GM21825 (cell line): ENCODE data around the gene YOD1.

ENCODE experiments used
- ATAC-seq: cut with Tn5 transposase; IDR thresholded peaks from one replicate; pipeline ENCODE4 v1.9.1; 2021; ENCODE audit warnings: mild to moderate bottlenecking, moderate library complexity; ENCODE audit not compliant: unreplicated experiment

The YOD1 gene

DNA sequence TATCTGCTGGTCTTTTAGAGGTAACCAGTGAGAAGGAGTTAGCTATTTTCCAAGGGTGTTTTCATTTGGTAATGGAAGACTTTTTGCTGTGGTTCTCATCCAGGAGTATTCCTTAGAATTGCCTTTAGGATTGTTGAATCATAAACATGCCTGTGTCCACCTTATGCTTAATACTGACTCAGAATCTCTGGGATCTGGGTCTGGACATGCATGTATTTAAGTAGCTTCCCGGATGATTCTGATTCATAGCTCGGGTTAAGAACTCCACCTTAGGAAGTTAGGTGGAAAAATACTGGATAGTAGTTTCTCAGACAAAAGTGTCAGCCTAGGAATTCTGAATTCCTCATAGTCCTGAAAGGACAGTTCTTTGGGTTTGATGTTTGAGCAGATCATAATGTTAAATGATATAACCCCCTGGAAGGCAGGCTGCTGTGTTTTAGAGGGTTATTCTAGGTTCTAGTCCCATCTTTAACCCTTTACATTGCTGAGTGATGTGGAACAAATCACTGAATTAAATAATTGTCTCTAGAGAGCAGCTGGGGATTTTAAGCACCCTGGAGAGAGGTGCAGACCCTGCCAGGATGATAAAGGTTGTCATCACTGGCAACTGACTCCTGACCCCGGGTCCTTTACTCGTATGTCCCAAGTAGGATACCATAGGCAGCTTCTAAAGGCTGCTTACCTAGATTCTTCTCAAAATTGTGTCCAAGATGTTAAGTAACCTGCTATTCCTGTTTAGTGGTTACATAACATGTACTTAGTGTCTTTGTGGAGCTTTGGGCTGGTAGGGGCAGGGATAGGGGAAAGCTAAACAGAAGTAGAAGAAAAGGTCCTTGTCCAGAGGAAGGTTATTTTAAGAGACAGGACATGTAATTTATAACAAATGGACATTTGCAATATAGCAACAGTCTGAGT is 23.2 kb upstream of the YOD1 start:
- no peak for ATAC-seq

DNA sequence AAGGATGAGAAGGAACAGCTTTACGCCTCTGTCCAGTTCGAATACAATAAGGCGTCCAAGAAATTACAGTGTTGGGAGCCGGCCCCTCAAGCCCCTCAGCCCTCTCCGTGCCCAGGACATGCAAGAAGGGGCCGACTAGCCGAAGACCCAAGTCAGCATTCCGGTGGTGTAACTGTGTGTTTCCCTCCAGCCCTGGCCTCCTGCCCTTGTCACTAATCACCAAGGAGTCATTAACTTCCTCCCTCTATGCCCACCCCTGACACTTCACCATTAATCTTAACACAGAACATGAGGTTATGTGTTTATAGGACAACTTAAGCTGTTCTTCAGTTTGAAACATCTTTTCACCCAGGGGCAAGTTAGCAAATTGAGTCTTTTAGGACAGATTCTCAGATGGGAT is 21.2 kb upstream of the YOD1 start:
- ATAC-seq, result no peak

DNA sequence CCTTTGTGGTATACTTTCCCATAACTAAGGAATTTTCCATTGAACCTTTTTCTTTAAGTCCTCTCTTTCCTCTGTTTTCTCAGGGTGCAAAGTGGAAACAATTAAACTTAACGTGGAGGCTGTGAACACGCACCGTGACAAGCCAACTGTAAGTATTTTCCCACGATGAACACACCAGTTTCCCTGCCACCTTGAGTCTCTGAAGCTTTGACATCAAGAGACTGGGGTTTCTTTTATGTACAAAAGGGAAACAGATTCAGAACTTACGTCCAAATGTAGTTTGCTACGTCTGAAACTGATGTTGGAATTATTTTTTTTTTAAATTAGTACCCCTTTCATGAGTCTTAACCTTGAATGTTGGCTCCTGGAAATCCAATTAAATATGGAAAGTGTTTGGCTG is 20.4 kb upstream of the YOD1 start:
- no peak for ATAC-seq

DNA sequence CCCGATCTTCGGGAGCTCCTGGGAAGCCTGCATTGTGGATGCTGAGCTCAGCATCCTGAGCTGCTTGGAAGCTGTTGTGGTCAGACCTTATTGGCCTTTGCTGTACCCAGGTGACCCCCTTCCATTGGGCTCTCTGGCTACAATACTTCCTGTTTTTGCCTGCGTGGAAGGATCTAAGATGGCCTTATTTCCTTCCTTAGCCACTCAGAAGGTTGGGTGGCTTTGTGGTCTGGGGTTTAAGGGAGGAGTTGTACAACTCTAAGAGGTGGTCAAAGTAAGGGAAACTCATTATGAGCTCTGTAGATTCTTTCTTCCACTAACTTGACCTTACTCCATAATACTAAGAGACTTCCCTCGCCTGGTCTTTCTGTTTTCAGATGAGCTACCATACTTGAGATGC is 19.8 kb upstream of the YOD1 start:
- ATAC-seq, result no peak

DNA sequence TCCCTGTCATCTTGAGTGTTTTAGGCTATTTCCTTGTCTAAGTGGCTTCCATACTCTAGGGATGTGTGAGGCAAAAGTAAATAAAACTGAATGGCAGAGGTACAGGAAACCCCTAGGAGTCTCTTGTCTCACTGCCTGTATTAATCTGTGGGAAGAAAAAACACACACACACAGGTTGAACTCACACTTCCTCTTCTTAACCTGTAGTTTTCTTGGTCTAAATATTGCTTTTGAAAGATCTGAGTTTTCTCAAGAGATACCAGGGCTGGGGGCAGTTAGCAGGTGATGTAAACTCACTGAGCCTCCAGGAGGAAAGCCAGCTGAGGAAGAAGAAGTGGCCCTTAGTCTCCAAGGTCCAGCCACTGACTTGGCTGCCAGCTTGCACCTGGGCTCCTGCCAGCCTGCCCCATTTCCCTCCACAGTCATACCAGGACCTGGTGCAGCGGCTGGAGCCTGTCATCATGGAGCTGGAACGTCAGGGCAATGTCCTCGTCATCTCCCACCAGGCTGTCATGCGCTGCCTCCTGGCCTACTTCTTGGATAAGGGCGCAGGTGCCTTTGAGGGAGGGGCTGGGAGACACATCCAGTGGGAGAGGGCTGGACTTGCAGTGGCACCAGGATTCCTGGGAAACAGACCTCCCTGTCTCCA is 19.0 kb upstream of the YOD1 start:
- no peak for ATAC-seq

DNA sequence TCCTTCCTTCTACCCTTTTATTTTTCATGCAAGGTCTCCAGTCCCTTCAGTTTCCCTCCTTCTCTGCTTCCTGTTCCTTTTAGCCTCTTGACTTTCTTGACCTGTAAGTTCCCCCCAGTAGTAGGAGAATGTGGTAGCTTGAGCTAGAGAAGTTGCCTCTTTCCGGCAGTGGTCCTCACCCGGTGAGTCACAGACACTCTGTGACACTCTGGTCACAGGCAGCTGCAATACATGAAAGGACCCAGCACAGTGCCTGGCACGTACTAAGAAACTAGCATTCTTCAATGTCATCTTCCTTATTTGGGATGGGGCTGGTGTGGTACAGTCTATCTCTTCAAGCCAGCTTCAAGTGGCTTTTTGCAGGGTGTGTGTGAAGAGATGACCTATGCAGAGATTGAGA is 18.1 kb upstream of the YOD1 start:
- ATAC-seq, result no peak

DNA sequence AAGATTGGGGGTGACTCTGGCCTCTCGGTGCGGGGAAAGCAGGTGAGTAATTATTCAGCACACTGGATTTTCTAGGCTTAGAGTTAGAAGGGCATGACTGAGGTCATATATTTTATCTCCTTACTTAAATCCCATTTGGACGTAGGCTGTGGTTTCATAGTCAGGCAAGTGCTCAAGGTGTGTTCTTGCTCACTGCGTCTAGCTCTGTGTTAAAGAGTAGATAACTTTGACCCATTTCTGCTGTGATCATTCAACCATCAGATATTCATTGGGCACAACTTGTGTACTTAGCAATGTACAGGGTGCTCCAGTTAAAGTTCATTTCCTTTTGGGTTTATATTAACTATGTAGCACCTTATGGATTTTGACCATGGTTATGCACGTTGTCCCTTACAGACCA is 16.7 kb upstream of the YOD1 start:
- no peak for ATAC-seq

DNA sequence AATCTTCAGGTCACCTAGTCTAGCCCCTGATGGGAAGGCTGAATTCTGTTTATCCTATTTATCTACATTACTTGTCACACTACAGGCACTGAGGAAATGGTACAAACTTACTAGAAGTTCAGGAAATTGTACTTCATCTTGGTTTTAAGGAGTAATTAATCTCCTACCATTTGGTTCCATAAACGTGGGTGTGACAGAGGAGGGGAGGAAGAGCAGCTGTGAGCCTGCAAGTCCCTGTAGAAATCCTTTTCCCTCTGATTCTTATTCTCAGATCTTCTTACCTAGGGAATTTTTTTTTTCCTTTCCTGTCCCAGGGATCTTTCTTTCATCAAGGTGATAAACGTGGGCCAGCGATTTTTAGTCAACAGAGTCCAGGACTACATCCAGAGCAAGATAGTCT is 16.2 kb upstream of the YOD1 start:
- ATAC-seq, result no peak

DNA sequence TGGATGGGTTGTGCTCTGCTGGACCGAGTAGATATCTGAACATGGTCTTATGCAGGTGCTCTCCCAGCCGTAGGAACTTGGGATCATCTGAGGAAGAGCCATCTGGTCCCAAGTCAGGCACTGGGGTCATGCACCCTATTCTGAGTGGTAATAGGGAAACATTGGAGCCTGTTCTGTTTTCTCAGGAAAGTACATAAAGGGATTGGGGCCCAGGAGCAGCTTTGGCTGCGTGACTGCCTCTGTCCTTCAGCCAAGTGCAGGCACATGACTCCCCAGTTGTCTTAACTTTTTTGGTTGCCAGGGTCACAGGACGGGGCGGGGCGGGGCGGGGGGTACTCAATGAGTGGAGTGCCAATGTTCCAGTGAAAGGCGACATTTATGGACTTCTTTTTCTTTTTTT is 13.6 kb upstream of the YOD1 start:
- ATAC-seq, result no peak

DNA sequence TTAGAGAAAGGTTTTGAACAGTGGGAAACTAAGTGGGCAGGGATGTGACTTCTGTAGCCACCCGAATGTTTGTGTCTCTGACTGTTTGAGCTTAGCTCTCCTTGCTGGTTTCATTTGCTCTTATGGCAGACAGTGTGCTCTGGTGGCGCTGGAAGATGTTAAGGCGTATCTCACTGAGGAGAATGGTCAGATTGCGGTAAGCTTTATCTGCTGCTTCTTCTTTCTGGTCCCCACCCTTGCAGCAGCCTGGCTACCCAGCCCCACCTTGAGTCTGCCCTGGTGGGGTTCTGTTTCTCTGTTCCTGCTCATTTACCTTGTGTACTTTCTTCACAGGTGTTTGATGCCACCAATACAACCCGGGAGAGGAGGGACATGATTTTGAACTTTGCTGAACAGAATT is 12.0 kb upstream of the YOD1 start:
- no peak for ATAC-seq

DNA sequence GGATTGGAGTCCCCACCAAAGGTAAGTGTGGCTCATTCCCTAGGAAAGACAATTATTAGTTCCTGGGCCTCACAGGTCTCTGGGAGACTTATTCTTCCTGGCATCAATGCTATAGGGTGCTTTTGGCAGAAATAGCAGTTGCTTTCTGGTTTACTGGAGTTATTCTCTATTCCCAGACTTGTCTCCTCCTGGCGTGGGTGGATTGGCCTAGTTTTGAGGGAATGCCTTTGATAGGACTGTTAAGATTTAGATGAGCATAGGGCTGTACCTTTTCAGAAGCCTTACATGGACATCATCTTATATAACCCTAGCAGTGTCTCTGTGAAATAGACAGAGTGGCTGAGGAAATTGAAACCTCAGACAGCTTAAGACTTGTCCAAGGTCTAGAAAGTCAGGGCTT is 11.1 kb upstream of the YOD1 start:
- ATAC-seq, result no peak

DNA sequence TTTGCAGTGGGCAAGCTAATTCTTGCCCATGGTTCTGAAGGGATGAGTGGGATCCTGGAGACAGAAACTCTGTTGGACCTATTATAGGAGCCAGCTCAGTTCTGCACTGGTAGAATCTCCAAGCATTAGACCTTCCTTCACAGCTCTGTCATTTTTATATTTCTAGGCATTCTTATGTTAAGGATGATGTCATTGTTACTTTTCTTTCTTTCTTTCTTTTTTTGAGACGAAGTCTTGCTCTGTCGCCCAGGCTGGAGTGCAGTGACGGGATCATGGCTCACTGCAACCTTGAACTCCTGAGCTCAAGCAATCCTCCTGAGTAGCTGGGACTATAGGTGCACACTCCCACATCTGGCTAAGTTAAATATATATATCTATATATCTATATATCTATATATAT is 9.6 kb upstream of the YOD1 start:
- ATAC-seq, result no peak

DNA sequence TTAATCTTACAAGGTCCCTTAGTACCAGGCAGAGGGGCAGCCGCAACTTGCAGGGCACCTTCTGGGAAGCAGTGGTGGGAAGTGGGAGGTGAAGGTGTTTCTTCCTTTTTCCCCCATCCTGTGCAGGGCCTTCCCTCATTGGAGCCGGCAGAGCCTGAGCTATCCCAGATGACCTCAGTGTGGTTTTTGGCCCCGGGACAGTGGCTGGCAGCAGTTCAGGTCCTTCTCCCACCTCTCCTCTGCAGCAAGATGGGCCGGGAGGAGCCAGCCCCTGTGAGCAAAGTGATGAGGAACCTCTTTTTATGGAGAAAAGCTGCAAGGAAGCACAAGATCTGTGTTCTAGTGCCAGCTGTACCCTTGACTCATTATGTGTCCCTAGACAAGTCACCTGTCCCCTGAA is 8.9 kb upstream of the YOD1 start:
- ATAC-seq, result no peak

DNA sequence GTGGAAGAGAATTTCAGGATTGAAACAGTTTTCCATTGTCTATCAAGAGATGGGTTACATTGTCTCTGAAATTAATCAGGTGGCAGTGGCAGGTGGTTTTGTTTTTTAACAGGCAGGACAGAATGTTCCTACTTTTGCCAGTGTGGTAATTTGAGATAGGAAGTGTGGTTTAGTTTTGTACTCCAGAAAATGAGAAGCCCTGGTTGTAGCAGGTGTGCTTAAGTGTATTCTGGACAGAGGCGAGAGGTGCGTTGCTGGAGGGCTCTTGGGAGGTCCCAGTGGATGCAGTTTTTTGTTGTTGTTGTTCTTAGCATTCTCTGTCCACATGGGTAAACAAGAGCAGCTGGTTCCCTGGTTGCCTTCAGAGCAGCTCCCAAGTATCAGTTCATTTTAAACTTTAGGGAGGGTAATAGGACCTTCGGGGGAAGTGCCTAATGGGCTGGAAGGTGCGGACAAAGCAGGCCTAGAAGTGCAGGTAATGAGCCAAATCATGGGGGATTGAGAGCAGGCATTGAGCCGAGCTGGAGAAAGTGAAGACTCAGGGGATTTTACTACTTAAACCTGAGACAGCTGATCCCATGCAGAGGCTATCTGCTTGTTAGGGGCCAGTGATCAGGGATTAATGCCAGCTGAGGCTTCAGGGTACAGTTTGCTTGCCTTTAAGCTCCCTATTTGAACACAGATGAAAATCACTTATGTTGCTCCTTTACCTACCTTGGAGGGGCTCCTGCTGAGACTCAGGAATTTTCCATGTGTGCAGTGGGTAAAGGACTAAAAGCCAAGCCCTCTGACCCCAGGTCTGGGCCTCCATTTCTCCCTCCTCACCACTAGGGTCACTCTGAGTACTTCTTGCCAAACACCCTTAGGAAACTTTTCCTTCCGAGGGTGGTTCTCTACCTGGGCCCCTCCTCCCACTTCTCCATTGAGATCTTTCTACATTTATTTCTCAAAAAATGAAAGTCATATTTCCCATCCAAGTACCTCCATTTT is 8.2 kb upstream of the YOD1 start:
- no peak for ATAC-seq

DNA sequence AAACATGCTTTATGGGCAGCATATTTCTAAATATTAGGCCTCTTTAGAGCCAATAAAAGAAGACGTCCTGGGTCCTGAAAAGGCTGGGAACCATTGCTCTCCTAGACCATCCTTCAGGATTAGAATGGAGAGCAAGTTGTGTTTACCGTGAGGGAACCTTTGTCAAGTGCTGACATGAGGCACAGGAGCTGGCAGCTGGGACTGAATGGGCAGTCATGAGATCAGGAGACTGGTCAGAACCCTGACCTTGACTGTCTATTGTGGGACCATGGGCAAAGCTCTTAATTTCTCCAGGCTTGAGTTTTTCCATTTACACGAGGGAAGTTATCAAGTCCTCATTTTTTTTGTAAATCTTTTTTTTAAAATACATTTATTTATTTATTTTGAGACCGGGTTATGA is 7.2 kb upstream of the YOD1 start:
- ATAC-seq, result no peak

DNA sequence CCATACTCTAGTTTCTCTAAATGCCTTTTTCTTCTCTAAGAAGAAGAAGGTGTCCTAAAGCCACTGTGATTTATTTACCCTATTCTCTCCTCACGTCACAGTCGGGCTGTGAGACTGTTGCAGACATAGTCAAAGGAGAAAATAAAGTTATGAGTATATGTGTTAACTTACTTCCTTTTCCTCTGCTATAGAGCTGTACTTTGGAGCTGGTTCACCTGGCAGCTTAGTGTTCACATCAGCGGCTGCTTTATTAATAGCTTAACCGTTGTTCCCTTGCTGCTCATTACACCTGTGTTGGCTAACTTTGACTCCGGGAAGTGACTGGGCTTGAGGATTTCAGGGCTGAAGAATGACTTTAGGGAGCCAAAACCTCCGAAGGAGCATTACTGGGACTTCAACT is 5.7 kb upstream of the YOD1 start:
- no peak for ATAC-seq

DNA sequence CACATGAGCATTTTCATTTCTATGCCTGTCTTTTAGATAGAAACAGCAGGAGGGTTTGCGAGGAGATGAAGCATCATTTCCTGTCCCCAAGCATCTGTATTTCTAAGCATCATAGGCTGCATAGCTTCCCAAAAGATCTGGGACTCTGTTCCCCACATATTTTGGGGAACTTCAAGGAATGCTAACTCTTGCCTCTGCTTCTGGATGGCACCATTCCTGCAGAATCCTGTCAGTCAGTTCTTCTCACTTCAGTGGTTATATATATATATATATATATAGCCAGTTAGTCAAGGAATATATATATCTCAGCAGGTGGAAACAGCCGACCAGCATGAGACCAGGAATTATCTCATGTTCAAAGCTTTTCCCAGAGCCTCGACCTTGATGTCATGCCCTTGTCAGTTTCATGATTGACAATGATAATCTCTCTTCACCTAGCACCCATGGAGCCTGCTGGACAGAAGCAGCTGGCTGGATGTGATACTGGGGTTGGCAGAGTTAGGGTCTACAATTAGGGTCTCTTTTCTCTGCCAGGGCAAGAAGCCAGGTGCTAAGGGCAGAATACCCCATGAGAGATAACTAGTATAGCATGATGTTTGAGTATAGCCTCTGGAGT is 4.5 kb upstream of the YOD1 start:
- no peak for ATAC-seq

DNA sequence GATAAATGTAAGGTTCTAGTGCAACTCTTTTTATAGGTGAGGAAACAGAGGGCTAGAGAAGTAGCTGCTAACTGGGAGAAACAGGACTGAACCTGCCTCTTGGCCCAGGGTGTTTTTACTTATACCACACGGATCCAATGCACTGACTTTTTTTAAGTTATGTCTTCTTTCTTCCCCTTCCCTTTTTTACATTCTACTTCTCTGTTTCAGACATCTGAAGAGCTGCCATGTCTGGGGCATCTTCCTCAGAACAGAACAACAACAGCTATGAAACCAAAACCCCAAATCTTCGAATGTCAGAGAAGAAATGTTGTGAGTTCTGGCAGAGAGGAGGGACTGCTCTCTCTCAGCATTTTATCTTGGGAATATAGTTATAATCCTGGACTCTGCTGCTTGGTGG is 3.5 kb upstream of the YOD1 start:
- no peak for ATAC-seq

DNA sequence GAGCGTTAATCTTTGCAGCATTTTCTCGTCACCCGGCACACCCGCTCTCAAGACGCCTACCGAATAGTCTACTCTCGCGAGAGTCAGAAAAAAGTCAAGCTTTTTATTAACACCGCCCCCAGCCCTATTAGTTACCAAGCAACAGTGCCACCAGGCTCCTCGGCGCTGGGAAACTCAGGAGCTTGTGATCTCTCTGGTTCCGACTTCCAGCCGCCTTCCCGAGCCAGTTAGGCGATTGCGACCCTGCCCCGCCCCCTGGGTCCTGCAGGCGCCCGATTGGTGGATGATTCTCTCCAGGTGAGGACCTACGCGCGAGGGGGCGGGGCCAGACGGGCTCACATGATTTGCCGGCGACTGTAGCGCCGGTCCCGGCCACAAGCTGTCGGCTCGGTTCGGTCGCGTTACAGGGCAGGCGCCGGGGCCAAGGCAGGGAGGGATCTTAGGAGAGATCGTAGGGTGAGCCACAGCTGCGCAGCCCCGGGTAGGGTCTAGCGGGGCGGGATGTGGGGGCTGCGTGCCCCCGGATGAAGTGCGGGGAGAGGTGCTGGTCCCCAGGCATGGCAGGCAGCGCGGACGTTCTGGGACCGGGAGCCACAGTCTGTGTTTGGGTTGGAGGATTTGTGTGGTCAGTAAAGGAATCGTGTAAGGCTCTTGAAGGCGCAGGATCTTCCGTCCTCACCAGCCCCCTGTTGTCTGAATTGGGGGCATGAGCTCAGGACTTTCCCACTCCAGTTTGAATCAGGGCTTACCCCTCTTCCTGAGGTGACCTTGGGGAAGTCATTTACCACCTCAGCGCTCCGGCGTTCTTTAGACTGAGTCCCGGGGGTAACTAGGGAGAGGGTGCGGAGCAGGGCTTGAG is 2.1 kb upstream of the YOD1 start, which contains the start of gene PFKFB2:
PFKFB2 (plus strand) TSS at position 365 of the 859 bp plus-strand sequence. CDS start 1,443 bp downstream, outside the sequence.
- peak; percentile 70 for ATAC-seq
